Brain microvascular endothelial cell (primary cell): ENCODE measurements around the gene AATK.

Source experiments
- DNase-seq: peaks from one replicate; pipeline ENCODE4 v3.0.0-alpha.2; 2020
- H3K27ac ChIP-seq: fragments of 250-450 bp; sonication (Bioruptor Pico); 2 replicates; pipeline ENCODE4 v1.5.1; 2020; ENCODE audit warnings: mild to moderate bottlenecking, moderate library complexity
- H3K27me3 ChIP-seq: fragments of 250-450 bp; sonication (Bioruptor Pico); replicated peaks from 2 replicates; pipeline ENCODE4 v1.5.1; 2020; ENCODE audit warnings: mild to moderate bottlenecking
- H3K36me3 ChIP-seq: fragments of 250-450 bp; sonication (Bioruptor Pico); replicated peaks from 2 replicates; pipeline ENCODE4 v1.5.1; 2020; ENCODE audit warnings: mild to moderate bottlenecking
- H3K4me3 ChIP-seq: 2 replicates; pipeline ENCODE4 v1.5.1; 2011; ENCODE audit warnings: low read depth, mild to moderate bottlenecking, control low read depth, low read length, moderate library complexity
- CTCF ChIP-seq: IDR thresholded peaks from 2 replicates; pipeline ENCODE4 v1.5.1; 2011; ENCODE audit warnings: low read depth, mild to moderate bottlenecking, moderate library complexity, low read length, control low read depth, inconsistent platforms; ENCODE audit errors: missing control alignments
- in situ Hi-C: cut with HindIII; loops from 2 replicates; pipeline ENCODE4 v1.10.0; 2017; ENCODE audit warnings: low sequenced_read_pairs, low pct_ligation_motif_present

AATK gene

GRCh38 chr17:81208651-81209050, 42.6 kb upstream of the AATK start:
- no peak for DNase-seq
- no peak overlapping the region for H3K4me3 ChIP-seq
- TF ChIP-seq CTCF: no peak
- H3K27ac ChIP-seq: no peak overlapping the region
- H3K36me3 ChIP-seq: no peaks in the 10 kb centered on the region
- H3K27me3 ChIP-seq: no peaks in the 10 kb centered on the region
- in situ Hi-C loops: no loop called here

- Histone ChIP-seq H3K27me3 (no peaks in the 10 kb centered on the region), H3K36me3 (no peaks in the 10 kb centered on the region), H3K27ac (no peak overlapping the region), H3K4me3 (no peak overlapping the region)
- DNase-seq: no peak
- TF ChIP-seq CTCF: no peak
- in situ Hi-C loops: no loop called here
Observed at GRCh38 chr17:81207610-81208581, 41.9 kb upstream of the AATK start.

- no peak for DNase-seq
- in situ Hi-C loops: no loop called here
- Histone ChIP-seq H3K27me3 (no peaks in the 10 kb centered on the region), H3K27ac (no peak overlapping the region), H3K36me3 (no peaks in the 10 kb centered on the region), H3K4me3 (no peak overlapping the region)
- no peak for TF ChIP-seq CTCF
Observed at GRCh38 chr17:81206657-81207056, 40.6 kb upstream of the AATK start.

GRCh38 chr17:81206166-81206565, 40.1 kb upstream of the AATK start:
- no peak overlapping the region for H3K27ac ChIP-seq
- in situ Hi-C loops: no loop called here
- no peak for TF ChIP-seq CTCF
- no peak for DNase-seq
- H3K4me3 ChIP-seq: no peak overlapping the region
- H3K36me3 ChIP-seq: no peaks in the 10 kb centered on the region
- no peaks in the 10 kb centered on the region for H3K27me3 ChIP-seq

GRCh38 chr17:81204578-81204977, 38.6 kb upstream of the AATK start:
- H3K4me3 ChIP-seq: no peak overlapping the region
- no peaks in the 10 kb centered on the region for H3K27me3 ChIP-seq
- DNase-seq: no peak
- H3K27ac ChIP-seq: no peak overlapping the region
- H3K36me3 ChIP-seq: no peaks in the 10 kb centered on the region
- in situ Hi-C loops: no loop called here
- TF ChIP-seq CTCF: no peak

GRCh38 chr17:81203136-81203535, 37.1 kb upstream of the AATK start:
- Histone ChIP-seq H3K27ac (no peak overlapping the region), H3K27me3 (no peaks in the 10 kb centered on the region), H3K36me3 (no peaks in the 10 kb centered on the region), H3K4me3 (no peak overlapping the region)
- DNase-seq: no peak
- in situ Hi-C loops: no loop called here
- no peak for TF ChIP-seq CTCF
